Thoracic aorta (tissue), 2 donors: ENCODE data around the gene HECW1. TPM values are rescaled to one million over a fixed set of nuclear protein-coding genes. Genes with fewer than 3 reads are reported as not detected.

Experiments
- ATAC-seq: fragments of 150-250 bp; one replicate; pipeline ENCODE4 v1.8.0; 2017; ENCODE audit warnings: low read depth; ENCODE audit not compliant: insufficient number of reproducible peaks, low FRiP score
- DNase-seq: peaks from one replicate; pipeline ENCODE4 v3.0.0-alpha.2; 2020; ENCODE audit warnings: low spot score
- H3K27ac ChIP-seq, 2 donors: fragments of 200-600 bp; sonication (generic); 1 replicate in 1 of 2; 2 replicates in 1 of 2; pipeline ENCODE4 v1.5.1; 2016; ENCODE audit warnings: mild to moderate bottlenecking in 2 of 2, moderate library complexity in 2 of 2
- H3K27me3 ChIP-seq: fragments of 200-600 bp; sonication (generic); replicated peaks from 2 replicates; pipeline ENCODE4 v1.6.0; 2016; ENCODE audit warnings: mild to moderate bottlenecking; ENCODE audit not compliant: insufficient read depth
- H3K36me3 ChIP-seq: fragments of 200-600 bp; sonication (generic); one replicate; pipeline ENCODE4 v1.5.1; 2016
- H3K4me1 ChIP-seq, 2 donors: fragments of 200-600 bp; sonication (generic); 1 replicate in 1 of 2; 2 replicates in 1 of 2; pipeline versions ENCODE4 v1.5.1 to v1.6.0; 2016; ENCODE audit warnings: low read depth in 2 of 2, mild to moderate bottlenecking in 1 of 2; ENCODE audit not compliant: control insufficient read depth in 1 of 2
- H3K4me3 ChIP-seq: fragments of 200-600 bp; sonication (generic); 2 replicates; pipeline ENCODE4 v1.5.1; 2016; ENCODE audit warnings: mild to moderate bottlenecking
- H3K9me3 ChIP-seq: fragments of 200-600 bp; sonication (generic); 2 replicates; pipeline ENCODE4 v1.5.1; 2016
- total RNA-seq, 2 donors: library from RNA; depleted of rRNA; stranded (reverse); fragments of >200 nt; gene quantifications; one replicate each; pipeline versions ENCODE4 v1.1.0 to v1.2.3, GENCODE V29; 2016
- TF ChIP-seq, protein P1 (sequence below): fragments of 200-600 bp; sonication (generic); IDR thresholded peaks from one replicate; pipeline ENCODE4 v1.5.1; 2019; ENCODE audit warnings: antibody characterized with exemption

The HECW1 gene
- total RNA-seq, 2 donors from 2014 or later: 0.28 to 2.3 TPM

DNA sequence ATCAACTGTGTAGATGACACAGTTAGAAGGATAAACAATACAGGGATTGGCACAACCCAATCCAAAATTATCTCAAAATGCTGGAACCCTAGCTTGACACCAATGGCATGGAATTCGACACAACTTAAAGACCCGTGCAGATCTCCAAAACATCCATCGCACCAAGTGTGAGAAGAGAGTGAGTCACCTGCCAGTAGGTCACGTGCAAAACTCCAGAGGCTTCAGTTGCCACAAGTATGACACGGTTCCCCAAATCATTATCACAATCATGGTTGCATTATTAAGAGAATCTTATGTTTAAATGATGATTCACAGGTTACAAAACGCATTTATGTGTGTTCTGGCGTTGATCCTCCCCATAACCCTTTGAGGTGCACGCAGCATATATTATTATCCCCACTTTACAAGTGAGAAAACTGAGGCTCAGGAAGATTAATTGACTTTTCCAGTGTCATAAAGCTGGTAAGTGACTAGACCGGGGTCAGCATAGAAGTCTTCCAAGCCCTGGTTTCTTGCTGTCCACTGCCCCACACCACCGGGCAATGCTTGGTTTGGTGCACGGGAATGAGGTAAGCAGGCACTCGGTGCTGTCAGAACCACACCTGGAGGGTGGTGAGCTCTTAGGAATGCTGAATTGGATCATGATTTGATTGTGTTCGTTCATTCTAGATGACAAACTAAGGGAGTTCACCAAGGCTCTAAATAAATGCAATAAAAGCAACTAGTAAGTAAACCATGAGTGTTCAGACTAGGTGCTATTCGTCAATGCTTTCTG, 446.9 kb downstream of the HECW1 start:
- ATAC-seq: no peak
- TF ChIP-seq, protein P1, sequence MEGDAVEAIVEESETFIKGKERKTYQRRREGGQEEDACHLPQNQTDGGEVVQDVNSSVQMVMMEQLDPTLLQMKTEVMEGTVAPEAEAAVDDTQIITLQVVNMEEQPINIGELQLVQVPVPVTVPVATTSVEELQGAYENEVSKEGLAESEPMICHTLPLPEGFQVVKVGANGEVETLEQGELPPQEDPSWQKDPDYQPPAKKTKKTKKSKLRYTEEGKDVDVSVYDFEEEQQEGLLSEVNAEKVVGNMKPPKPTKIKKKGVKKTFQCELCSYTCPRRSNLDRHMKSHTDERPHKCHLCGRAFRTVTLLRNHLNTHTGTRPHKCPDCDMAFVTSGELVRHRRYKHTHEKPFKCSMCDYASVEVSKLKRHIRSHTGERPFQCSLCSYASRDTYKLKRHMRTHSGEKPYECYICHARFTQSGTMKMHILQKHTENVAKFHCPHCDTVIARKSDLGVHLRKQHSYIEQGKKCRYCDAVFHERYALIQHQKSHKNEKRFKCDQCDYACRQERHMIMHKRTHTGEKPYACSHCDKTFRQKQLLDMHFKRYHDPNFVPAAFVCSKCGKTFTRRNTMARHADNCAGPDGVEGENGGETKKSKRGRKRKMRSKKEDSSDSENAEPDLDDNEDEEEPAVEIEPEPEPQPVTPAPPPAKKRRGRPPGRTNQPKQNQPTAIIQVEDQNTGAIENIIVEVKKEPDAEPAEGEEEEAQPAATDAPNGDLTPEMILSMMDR: no peak
- no peak for DNase-seq
- H3K4me1 ChIP-seq: no peaks in the 10 kb centered on the region
- H3K36me3 ChIP-seq: no peaks in the 10 kb centered on the region
- no peaks in the 10 kb centered on the region for H3K9me3 ChIP-seq
- no peak overlapping the region for H3K27ac ChIP-seq
- H3K4me3 ChIP-seq: no peak overlapping the region
- H3K27me3 ChIP-seq: no peaks in the 10 kb centered on the region

DNA sequence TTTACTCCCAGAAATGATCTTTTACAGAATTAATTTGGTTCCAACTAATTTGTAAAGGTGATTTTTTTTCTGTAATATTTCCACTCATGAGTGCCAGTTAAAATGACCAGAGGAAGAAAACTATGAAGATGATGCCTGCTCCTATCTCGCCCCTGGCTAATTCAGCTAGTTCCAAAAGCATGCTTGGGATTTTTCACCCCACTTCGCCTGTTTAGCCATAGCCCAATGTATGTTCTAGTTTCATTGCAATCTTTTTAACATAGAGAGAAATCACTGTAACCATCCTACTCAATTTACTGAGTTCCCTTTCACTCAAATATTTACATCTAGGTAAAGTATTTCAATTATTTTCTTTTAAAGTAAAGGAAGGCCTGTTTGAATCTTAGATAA, 447.5 kb downstream of the HECW1 start:
- TF ChIP-seq, protein P1: no peak
- Histone ChIP-seq H3K36me3 (no peaks in the 10 kb centered on the region), H3K27ac (no peak overlapping the region), H3K27me3 (no peaks in the 10 kb centered on the region), H3K4me3 (no peak overlapping the region), H3K9me3 (no peaks in the 10 kb centered on the region), H3K4me1 (no peaks in the 10 kb centered on the region)
- ATAC-seq (no peak), DNase-seq (no peak)

GRCh38 chr7:43560742-43561330, 448.4 kb downstream of the HECW1 start:
- no peaks in the 10 kb centered on the region for H3K27me3 ChIP-seq
- H3K9me3 ChIP-seq: no peaks in the 10 kb centered on the region
- no peak overlapping the region for H3K4me3 ChIP-seq
- H3K27ac ChIP-seq: no peak overlapping the region
- TF ChIP-seq, protein P1: no peak
- ATAC-seq: no peak
- H3K36me3 ChIP-seq: no peaks in the 10 kb centered on the region
- H3K4me1 ChIP-seq: no peaks in the 10 kb centered on the region
- DNase-seq: no peak

GRCh38 chr7:43562383-43562782, 449.9 kb downstream of the HECW1 start:
- ATAC-seq: no peak
- no peak overlapping the region for H3K27ac ChIP-seq

DNA sequence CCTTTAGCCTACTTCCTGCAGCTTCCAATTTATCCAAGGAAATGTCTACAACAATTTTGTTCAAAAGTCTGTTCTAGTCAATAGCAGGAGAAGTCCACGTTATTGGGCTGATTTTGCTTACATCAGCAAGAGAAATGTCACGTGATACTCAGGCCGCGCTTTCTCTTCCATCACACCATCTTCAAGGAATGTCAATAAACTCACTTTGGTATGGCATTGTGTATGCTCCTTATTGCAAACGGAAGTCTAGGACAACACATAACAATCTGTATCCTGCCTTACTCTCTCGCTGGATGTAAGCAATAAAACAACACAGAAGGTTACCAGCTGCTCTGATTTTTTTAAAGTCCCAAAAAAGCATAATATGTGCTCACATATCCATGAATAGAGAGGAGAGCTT, 453.3 kb downstream of the HECW1 start:
- ATAC-seq (no peak), DNase-seq (no peak)
- Histone ChIP-seq H3K4me3 (no peak overlapping the region), H3K9me3 (no peaks in the 10 kb centered on the region), H3K27me3 (no peaks in the 10 kb centered on the region), H3K27ac (no peak overlapping the region), H3K36me3 (no peaks in the 10 kb centered on the region), H3K4me1 (no peaks in the 10 kb centered on the region)
- TF ChIP-seq, protein P1: no peak

More at GRCh38 chr7:43562383-43562782, 449.9 kb downstream of the HECW1 start:
- Histone ChIP-seq H3K4me1 (no peaks in the 10 kb centered on the region), H3K9me3 (no peaks in the 10 kb centered on the region), H3K36me3 (no peaks in the 10 kb centered on the region), H3K27me3 (no peaks in the 10 kb centered on the region), H3K4me3 (no peak overlapping the region)
- TF ChIP-seq, protein P1: no peak
- no peak for DNase-seq
